IPS DF 6.9 (cell line): Measurements from ENCODE around the gene ZYG11A.
"Not testable (repeated sequence)": the region's sequence is repeated elsewhere in the genome, so short reads cannot be mapped to it uniquely, and the experiment has no call there.

Source experiments
- DNase-seq: peaks from one replicate; pipeline ENCODE4 v3.0.0-alpha.2; 2013; ENCODE audit warnings: low read depth, low spot score
- H3K27ac ChIP-seq: one replicate; pipeline ENCODE4 v1.5.1; 2013; ENCODE audit warnings: low read length, control low read depth
- H3K27me3 ChIP-seq: 2 replicates; pipeline ENCODE4 v1.6.1; 2013; ENCODE audit warnings: mild to moderate bottlenecking, low read length; ENCODE audit not compliant: control insufficient read depth, insufficient read depth
- H3K36me3 ChIP-seq: 2 replicates; pipeline ENCODE4 v1.6.1; 2013; ENCODE audit warnings: low read length; ENCODE audit not compliant: control insufficient read depth, insufficient read depth
- H3K4me1 ChIP-seq: 2 replicates; pipeline ENCODE4 v1.6.1; 2013; ENCODE audit warnings: low read length; ENCODE audit not compliant: control insufficient read depth, insufficient read depth
- H3K4me3 ChIP-seq: 2 replicates; pipeline ENCODE4 v1.5.1; 2013; ENCODE audit warnings: mild to moderate bottlenecking, low read length
- H3K9me3 ChIP-seq: 2 replicates; pipeline ENCODE4 v1.6.1; 2013; ENCODE audit warnings: low read length, inconsistent platforms; ENCODE audit not compliant: control insufficient read depth, insufficient read depth
- whole genome bisulfite sequencing: extraction: QIAGEN DNeasy Blood & Tissue Kit; methylation state at CpG from one replicate; pipeline ENCODE4 v1.1.7; 2013; ENCODE audit warnings: mixed read lengths, missing lambda C conversion rate; ENCODE audit not compliant: insufficient read length, insufficient coverage; 5-methylcytosine and 5-hydroxymethylcytosine counted together

The ZYG11A gene

DNA sequence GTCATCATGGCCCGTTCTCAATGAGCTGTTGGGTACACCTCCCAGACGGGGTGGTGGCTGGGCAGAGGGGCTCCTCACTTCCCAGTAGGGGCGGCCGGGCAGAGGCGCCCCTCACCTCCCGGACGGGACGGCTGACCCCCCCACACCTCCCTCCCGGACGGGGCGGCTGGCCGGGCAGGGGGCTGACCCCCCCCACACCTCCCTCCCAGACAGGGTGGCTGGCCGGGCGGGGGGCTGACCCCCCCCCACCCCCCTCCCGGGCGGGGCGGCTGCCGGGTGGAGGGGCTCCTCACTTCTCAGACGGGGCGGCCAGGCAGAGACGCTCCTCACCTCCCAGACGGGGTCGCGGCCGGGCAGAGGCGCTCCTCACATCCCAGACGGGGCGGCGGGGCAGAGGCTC is 27.2 kb downstream of the ZYG11A start:
- no CpG with 5 or more reads among the region's 29 CpGs for WGBS
- DNase-seq, result not testable (repeated sequence)

DNA sequence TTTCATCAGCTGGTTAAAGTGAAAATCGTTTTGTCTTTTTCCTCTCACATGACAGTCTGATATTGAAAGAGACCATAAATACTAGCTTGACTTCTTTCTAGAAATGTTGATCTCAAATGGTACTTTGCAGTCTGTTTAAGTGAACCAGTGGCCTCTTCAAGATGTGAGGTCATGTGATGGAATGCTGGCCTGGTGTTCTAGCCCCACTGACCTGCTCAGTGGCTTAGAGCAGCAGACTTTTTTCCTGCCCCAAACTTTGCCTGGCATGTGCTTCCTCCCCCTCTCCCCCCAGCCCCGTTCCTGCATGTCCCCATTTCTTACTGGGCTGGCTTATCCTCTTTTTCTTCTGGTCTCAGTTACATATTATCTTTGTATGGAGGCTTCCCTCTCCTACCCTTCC is 34.3 kb downstream of the ZYG11A start:
- H3K27ac ChIP-seq, result no peak overlapping the region
- DNase-seq, result no peak
- WGBS, result no CpG with 5 or more reads among the region's 2 CpGs
- no peaks in the 10 kb centered on the region for H3K9me3 ChIP-seq
- peaks cover 1% of the 10 kb centered on the region; the same call in 1 of the 2 replicates for H3K4me1 ChIP-seq
- no peak overlapping the region for H3K4me3 ChIP-seq
- no peaks in the 10 kb centered on the region for H3K27me3 ChIP-seq
- no peaks in the 10 kb centered on the region for H3K36me3 ChIP-seq

More for the DNA sequence above, 27.2 kb downstream of the ZYG11A start:
- H3K4me3 ChIP-seq, H3K27ac ChIP-seq, H3K4me1 ChIP-seq, H3K27me3 ChIP-seq, H3K9me3 ChIP-seq, H3K36me3 ChIP-seq: not testable (repeated sequence)

DNA sequence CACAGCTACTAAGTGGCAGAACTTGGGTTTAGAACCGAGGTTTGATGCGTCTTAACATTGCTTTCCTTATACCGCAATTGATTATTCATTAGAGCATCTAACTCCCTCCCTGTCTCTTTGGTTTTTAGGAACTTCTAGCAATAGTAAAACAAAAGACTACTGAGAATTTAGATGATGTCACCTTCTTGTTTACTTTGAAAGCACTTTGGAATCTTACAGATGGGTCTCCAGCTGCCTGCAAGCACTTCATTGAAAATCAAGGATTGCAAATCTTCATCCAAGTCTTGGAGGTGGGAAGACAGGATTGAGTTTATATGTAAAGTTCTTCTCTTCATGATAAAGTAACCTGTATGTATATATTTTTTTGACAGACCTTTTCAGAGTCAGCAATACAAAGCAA is 35.0 kb downstream of the ZYG11A start:
- no CpG with 5 or more reads among the region's 3 CpGs for WGBS
- H3K36me3 ChIP-seq, result no peaks in the 10 kb centered on the region
- no peak for DNase-seq
- H3K4me1 ChIP-seq, result peaks cover 1% of the 10 kb centered on the region; the same call in 1 of the 2 replicates
- no peak overlapping the region for H3K4me3 ChIP-seq
- no peak overlapping the region for H3K27ac ChIP-seq
- H3K9me3 ChIP-seq, result no peaks in the 10 kb centered on the region
- no peaks in the 10 kb centered on the region for H3K27me3 ChIP-seq

DNA sequence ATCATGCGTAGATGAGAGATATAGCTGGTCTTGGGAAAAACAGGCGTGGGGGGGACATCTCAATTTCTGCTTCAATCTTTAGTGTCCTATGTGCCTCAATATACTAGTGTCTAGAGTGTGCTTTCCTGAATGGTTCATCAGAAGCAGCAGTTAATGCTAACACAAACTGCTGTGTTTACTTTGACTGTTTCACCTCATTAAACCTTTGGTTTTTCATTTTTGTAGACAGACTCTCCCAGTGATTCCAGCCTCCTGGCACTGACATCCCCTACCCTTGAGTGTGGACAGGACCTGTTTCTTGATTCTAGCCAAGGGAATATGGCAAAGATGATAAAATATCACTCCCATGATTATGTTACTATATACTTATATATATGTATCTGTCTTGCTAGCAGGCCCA is 37.6 kb downstream of the ZYG11A start:
- no CpG with 5 or more reads among the region's 2 CpGs for WGBS
- no peak overlapping the region for H3K4me3 ChIP-seq
- peaks cover 1% of the 10 kb centered on the region; the same call in 1 of the 2 replicates for H3K4me1 ChIP-seq
- no peak overlapping the region for H3K27ac ChIP-seq
- no peaks in the 10 kb centered on the region for H3K9me3 ChIP-seq
- no peaks in the 10 kb centered on the region for H3K27me3 ChIP-seq
- DNase-seq, result no peak
- no peaks in the 10 kb centered on the region for H3K36me3 ChIP-seq

- no peaks in the 10 kb centered on the region for H3K36me3 ChIP-seq
- no peaks in the 10 kb centered on the region for H3K4me1 ChIP-seq
- DNase-seq, result no peak
- H3K27ac ChIP-seq, result no peak overlapping the region
- H3K4me3 ChIP-seq, result no peak overlapping the region
- H3K9me3 ChIP-seq, result no peaks in the 10 kb centered on the region
- no CpG with 5 or more reads among the region's 4 CpGs for WGBS
- no peaks in the 10 kb centered on the region for H3K27me3 ChIP-seq
Observed at GRCh38 chr1:52887483-52887882, 44.9 kb downstream of the ZYG11A start.

DNA sequence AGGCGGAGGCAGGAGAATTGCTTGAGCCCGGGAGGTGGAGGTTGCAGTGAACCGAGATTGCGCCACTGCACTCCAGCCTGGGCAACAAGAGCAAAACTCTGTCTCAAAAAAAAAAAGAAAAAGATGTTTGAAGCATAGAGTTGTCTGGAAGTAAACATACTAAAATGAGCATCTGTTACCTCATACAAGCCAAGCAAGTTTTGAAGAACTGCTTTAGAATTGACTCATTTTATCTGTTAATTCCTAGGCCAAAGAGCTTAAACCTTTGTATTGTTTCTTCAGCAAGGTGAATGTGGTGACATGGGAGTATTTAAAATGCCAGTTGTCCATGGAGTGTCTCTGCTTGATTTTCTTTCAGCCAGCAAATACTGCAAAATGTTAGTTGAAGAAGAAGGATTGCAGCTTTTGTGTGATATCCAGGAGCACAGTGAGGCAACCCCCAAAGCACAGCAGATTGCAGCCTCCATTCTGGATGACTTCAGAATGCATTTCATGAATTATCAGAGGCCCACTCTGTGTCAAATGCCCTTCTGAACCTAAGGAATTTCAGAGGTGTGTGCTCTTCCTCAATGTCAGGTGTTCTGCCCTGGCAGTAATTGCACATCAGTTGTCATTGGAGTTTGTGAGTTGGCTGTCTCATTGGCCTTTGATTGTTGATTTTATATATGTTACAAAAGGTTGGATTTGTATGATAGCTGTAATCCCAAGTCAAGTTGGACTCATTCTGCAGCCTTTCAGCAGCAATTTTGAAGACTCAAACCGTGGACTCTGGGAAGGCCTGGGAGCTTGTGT is 50.1 kb downstream of the ZYG11A start:
- H3K4me1 ChIP-seq, result no peaks in the 10 kb centered on the region
- no peaks in the 10 kb centered on the region for H3K36me3 ChIP-seq
- H3K27ac ChIP-seq, result no peak overlapping the region
- H3K27me3 ChIP-seq, result no peaks in the 10 kb centered on the region
- DNase-seq, result no peak
- H3K4me3 ChIP-seq, result no peak overlapping the region
- WGBS, result no CpG with 5 or more reads among the region's 5 CpGs
- no peaks in the 10 kb centered on the region for H3K9me3 ChIP-seq

DNA sequence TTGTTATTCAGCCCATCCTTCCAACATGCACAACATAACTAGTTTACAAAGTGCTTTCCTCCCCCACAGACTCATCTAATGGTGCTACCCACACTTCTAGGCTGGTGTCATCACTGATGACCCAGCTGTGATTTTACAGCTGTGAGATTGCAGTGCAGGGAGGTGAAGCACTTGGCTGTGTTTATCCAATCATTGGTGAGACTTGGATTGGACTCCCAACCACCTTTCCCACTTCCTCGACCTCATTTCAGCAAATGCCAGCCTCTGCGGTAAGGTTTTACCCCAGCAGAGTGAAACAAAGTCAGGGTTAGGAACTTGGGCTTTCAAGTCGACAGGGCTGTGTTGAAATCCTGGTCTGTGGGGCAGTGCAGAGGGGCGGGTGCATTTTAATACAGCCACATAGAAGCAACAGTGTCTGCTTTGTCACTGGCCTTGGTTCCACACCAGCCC is 56.9 kb downstream of the ZYG11A start:
- Histone ChIP-seq H3K27me3 (no peaks in the 10 kb centered on the region), H3K4me3 (no peak overlapping the region), H3K9me3 (no peaks in the 10 kb centered on the region), H3K27ac (no peak overlapping the region), H3K36me3 (no peaks in the 10 kb centered on the region), H3K4me1 (peaks cover 6% of the 10 kb centered on the region; the same call in 1 of the 2 replicates)
- WGBS, result no CpG with 5 or more reads among the region's 4 CpGs
- DNase-seq, result no peak

- H3K4me3 ChIP-seq, result no peak overlapping the region
- H3K36me3 ChIP-seq, result no peaks in the 10 kb centered on the region
- no peaks in the 10 kb centered on the region for H3K9me3 ChIP-seq
- no peaks in the 10 kb centered on the region for H3K27me3 ChIP-seq
- DNase-seq, result no peak
- peaks cover 6% of the 10 kb centered on the region; the same call in 1 of the 2 replicates for H3K4me1 ChIP-seq
- no CpG with 5 or more reads among the region's 2 CpGs for WGBS
- no peak overlapping the region for H3K27ac ChIP-seq
Observed at GRCh38 chr1:52900402-52900801, 57.8 kb downstream of the ZYG11A start.

DNA sequence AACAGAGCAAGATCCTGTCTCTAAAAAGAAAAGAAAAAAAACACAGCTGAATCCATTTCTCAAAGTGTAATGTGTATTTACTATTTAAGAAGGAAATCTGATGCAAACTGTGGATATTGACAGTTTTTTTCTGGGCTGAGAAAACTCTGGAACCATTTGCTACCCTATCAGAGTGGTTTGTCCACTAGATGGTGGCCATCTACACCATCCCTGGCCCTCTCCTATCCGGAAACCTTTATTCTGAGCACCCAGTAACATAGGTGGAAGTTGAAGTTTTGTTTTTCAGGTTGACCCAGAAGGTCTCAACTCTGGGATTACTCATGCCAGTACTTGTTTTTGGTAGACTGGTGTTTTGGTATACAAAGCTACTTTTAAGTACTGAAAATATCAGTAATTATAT is 58.8 kb downstream of the ZYG11A start:
- no peaks in the 10 kb centered on the region for H3K27me3 ChIP-seq
- WGBS, result no CpG with 5 or more reads among the region's 1 CpG

GRCh38 chr1:52904208-52904926 is 61.8 kb downstream of the ZYG11A start:
- Histone ChIP-seq H3K27me3 (no peaks in the 10 kb centered on the region), H3K4me3 (no peak overlapping the region), H3K9me3 (no peaks in the 10 kb centered on the region), H3K36me3 (no peaks in the 10 kb centered on the region), H3K4me1 (peaks cover 6% of the 10 kb centered on the region; the same call in 1 of the 2 replicates), H3K27ac (no peak overlapping the region)
- DNase-seq, result no peak
- whole genome bisulfite sequencing, result no CpG with 5 or more reads among the region's 13 CpGs

More for the DNA sequence above, 58.8 kb downstream of the ZYG11A start:
- H3K36me3 ChIP-seq, result no peaks in the 10 kb centered on the region
- no peak overlapping the region for H3K27ac ChIP-seq
- no peak overlapping the region for H3K4me3 ChIP-seq
- no peaks in the 10 kb centered on the region for H3K9me3 ChIP-seq
- DNase-seq, result no peak
- H3K4me1 ChIP-seq, result peaks cover 6% of the 10 kb centered on the region; the same call in 1 of the 2 replicates
